HG03571 (cell line): ENCODE results near the gene NAV3.

Experiments
- ATAC-seq: cut with Tn5 transposase; IDR thresholded peaks from one replicate; pipeline ENCODE4 v1.9.1; 2021; ENCODE audit not compliant: unreplicated experiment

The NAV3 gene

DNA sequence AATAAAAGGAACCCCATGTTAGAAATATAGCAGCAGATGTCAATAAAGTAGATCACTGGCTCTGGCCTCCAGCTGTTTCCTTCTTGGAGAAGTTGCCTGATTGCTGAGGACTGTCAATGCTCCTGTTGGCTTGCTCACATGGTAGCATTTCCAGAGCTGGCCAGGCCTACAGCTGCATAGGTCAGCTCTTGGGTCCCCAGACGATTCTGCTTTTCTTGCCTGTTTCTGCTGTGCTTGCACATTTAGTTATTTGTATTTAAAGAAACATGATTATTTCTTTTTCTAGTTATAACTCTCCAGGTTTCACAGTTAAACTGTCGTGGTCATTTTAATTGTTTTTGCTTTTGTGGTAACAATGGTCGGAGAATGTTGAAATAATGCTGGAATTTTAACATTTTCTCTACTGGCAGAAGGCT is 7.2 kb downstream of the NAV3 start:
- ATAC-seq = no peak

DNA sequence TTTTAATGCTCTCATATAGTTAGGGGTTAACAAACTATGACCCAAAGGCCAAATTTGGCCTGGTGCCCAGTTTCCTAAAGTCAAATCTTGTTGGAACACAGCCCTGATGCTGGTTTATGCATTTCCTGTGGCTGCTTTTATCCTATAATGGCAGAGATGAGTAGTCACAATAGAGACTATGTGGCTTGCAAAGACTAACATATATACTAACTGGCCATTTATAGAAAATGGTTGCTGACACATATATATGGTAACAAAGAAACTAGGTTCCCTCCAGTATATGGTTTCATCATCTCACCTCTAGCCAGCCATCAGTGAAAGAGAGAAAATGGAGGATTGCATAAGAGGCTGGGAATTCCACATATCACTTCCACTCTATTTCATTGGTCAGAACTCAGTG is 10.8 kb downstream of the NAV3 start:
- no peak for ATAC-seq

DNA sequence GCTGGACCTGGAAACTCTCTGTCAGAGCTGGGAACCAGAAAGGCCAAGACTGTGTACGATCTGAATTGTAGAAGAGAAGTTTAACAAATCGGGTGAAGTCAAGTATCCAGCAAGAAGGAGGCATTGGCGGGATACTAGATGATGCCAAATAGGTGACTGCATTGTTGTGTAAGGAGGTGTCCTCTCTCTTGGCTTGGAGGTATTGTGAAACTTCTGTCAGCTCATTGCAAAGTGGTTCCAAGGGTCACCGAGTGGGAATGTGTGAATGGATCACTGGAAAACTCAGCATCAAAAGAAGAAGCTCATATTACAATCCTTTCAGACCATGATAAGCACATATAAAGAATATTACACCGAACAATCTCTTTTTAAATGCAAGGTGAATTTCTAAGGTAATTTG is 11.7 kb downstream of the NAV3 start:
- no peak for ATAC-seq

DNA sequence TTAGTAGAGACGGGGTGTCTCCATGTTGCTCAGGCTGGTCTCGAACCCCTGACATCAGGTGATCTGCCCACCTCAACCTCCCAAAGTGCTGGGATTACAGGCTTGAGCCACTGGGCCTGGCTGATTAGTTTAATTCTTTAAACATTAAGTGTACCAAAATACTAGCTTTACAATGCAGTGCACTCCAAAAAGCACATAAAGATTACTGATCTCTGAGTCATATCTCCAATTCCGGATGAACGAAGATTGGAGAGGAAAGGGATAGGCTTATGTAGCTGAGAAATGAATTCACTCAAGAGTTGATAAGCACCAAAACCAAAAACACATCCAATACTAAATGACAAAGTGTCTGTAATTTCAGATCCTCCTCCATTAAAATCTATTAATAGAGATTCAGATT is 15.1 kb downstream of the NAV3 start:
- ATAC-seq = no peak

DNA sequence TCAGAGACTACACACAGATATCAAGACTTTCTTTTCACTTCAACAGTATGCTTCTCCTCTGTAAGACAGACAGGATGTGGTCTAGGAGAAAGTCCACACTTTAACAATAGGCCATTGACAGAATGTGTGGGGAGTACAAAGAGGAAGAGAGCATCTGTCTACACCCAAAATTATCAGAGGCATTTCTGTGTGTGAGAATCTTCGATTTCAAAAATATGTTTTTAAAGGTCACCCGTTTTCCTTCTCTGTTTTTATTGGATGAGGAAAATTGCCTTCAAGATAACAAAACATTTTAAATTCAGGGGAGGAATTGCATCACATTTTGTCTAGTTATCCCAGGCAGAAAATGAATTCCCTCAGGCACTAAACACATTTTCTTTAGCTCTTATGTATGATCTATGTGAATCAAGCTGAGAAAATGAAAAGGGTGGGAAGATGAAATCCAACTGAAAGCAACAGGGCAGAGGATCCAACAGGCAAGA is 16.4 kb downstream of the NAV3 start:
- ATAC-seq = peak; percentile 99

- no peak for ATAC-seq
These were observed 17.2 kb downstream of the NAV3 start for GRCh38 chr12:77847680-77848431.

DNA sequence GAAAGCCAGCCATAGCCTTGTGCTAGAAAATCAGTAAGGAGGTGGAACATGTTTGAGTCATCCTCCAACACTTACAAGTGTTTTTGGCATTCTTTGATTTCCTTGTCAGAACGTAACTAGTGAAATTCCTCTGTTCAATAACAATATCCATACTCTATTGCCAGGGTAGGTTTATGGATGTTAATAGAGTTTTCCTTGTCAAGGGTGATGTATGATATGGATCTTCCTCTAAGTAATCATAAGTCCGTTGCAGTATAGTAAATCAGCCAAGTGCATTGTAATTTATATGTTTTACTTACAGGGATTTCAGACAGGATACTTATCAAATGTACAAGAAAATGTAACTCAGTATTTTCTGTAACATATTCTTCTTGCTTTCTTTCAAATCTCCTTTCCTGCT is 19.4 kb downstream of the NAV3 start:
- ATAC-seq = no peak

GRCh38 chr12:77850698-77851097 is 20.0 kb downstream of the NAV3 start:
- no peak for ATAC-seq

DNA sequence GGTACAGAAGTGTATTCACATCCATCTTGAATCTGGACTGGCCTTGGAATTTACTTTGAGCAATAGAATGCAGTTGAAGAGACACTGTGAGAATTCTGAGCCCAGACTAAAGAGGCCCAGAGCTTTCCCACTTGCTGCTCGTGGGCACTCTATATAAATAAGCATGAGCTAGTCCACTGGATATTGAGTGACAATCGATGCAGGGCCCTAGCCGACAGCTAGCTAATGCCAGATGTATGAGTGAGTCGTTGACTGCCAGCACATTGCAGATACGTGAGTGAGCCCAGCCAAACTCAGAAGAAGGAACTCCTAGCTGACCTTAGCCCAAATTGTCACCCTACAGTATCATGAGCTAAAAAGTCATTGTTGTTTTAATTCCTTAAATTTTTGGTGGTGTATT is 24.9 kb downstream of the NAV3 start:
- no peak for ATAC-seq

DNA sequence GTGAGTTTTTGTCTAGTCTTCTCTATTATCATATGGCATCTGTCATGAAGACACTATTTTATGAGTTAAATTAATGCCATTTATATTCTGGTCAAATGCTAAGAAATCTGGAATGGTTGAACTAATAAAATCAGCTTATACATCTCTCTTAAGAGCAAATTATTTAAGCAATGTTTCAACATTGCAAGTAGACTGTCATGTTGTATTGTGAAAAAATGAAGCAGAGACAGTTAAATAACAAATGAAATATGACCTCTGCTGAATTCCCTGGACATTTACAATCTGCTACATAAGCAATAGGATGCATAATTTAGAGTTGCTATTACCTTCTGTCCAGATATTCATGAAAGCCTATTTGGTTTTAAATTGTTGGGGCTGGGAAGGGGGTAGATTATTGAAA is 30.6 kb downstream of the NAV3 start:
- ATAC-seq = no peak

GRCh38 chr12:77865178-77865577 is 34.5 kb downstream of the NAV3 start:
- no peak for ATAC-seq

DNA sequence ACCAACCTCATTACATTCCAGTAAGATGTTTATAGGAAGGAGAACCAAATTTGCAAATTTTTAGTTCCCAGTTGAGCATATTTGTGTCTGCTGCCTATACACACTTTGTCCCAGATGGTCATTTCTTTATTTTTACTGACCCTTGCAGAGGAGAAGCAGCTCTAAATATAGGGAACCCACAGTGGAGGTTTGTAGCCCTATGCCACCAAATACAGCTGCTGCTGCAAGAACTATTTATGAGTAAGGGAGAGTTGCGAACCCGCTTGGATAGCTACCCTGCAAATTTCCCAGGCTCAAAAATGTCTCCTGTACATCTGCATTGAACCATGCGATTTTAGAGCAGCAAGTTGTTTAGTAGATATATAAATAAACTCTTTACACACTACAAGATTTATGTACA is 48.2 kb downstream of the NAV3 start:
- no peak for ATAC-seq

GRCh38 chr12:77882709-77883108 is 52.0 kb downstream of the NAV3 start:
- no peak for ATAC-seq

GRCh38 chr12:77888611-77889010 is 57.9 kb downstream of the NAV3 start:
- ATAC-seq = no peak

DNA sequence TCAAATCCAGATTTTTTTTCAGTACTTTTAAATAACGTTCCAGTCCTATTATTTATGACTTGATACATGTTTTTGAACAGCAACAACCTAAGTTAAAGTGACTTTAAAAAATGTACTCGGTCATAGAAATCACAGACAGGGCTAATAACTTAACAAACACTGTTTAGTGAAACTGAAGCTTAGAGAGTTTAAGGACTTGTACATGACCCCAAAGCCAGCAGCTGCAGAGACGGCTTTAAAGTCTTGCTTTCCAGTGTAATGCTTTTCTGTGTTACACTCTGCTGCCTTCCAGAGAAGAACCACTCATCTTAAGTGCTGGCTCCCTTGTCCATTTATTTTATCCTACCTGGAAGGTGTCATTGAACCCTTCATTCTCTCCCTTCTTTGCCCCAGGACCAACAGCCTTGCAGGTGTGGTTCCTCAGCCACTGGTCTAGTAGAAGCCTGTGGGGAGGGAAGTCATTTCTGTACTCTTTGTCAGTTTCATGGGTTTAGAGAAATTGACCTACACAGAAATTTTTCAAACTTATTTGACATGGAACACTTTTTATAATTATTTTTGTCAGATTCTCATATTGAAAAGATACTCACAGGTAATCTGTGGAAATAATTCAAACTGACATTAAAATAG is 60.9 kb downstream of the NAV3 start:
- no peak for ATAC-seq

- ATAC-seq = no peak
These were observed 63.2 kb downstream of the NAV3 start for GRCh38 chr12:77893918-77894317.

GRCh38 chr12:77894556-77894955 is 63.9 kb downstream of the NAV3 start:
- ATAC-seq = no peak

- ATAC-seq = no peak
These were observed 65.0 kb downstream of the NAV3 start for GRCh38 chr12:77895699-77896098.

DNA sequence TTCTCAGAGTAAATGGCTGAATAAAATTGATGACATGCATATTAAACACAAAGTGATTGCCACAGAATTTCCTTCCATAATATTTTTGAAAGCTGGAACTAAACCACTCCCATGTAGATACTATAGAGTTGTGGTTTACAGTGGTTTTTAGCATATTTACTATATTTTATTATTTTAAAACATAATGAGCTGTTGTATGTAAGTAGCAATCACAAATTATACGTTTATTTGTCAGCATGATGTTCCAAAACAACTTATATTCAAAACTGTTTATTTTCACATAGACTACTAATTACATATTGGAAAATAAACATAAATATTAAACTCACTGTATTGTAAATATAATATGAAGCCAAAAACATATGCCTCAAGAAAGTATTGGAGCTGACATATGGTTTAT is 77.2 kb downstream of the NAV3 start:
- no peak for ATAC-seq

- no peak for ATAC-seq
These were observed 83.4 kb downstream of the NAV3 start for GRCh38 chr12:77914081-77914488.

GRCh38 chr12:77915071-77915600 is 84.4 kb downstream of the NAV3 start:
- ATAC-seq = no peak

- no peak for ATAC-seq
These were observed 85.6 kb downstream of the NAV3 start for GRCh38 chr12:77916276-77916675.
